Left lobe of liver (tissue), 2 donors: ENCODE data around the gene ZNF654. TPM values are rescaled to one million over a fixed set of nuclear protein-coding genes. Genes with fewer than 3 reads are reported as not detected.
"Not testable (repeated sequence)": the region's sequence is repeated elsewhere in the genome, so short reads cannot be mapped to it uniquely, and the experiment has no call there.

Experiments used
- ATAC-seq: fragments of 200-7000 bp; cut with Tn5 transposase; one replicate; pipeline ENCODE4 v1.9.1; 2020; ENCODE audit warnings: mild to moderate bottlenecking, moderate library complexity
- DNase-seq: peaks from one replicate; pipeline ENCODE4 v3.0.0-alpha.2; 2020; ENCODE audit warnings: low spot score
- total RNA-seq: library from RNA; stranded (reverse); gene quantifications from one replicate; pipeline ENCODE4 v1.2.1, GENCODE V29; 2021
- donor health status: DM: no; HTN: no; CAD: no; lungs with moderate emphysema.
- donor health status: DM: no; HTN: yes; CAD: no.

Gene ZNF654
- total RNA-seq, 1 donor from 2014 or later: 7.2 TPM

- no peak for DNase-seq
- ATAC-seq: peak; percentile 6
These were observed 520 bp downstream of the ZNF654 start for GRCh38 chr3:88059380-88060170.

DNA sequence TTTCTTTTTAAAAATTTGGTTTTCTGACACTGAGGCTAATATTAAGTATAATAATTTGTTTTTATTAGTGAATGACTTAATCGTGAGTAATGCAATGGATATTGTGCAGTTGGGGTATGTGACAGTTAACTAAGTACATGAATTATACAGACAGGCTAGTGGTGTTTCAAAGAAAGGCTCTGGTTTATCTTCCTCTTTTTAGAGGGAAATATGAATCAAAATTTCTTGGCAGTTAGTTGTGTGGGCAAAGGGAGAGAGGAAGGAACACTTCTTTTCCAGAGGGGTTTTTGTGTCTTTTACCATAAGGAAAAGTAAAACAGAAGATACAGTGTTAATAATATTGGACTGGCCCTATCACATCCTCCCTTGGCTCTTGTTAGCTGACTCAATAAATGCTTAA, 2.7 kb downstream of the ZNF654 start:
- ATAC-seq (no peak), DNase-seq (no peak)

DNA sequence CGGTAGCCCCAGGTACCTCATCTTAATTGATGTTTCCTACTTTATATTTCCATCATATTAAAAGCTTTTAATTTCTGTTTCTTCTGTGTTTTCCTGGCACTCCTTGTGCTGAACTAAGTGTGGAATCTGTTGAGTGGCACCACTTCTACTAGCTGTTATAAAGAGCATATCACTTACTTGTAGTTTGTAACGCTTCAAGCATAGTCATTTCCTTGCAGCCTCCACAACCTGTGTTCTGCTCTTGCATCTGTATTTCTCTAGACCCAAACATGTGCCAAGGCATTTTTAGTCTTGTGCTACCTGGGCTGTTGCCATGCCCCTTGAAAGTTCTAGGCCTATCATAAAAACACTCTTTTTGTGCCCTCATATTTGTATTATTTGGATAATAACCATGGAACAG, 16.0 kb downstream of the ZNF654 start:
- no peak for DNase-seq
- peak; percentile 21 for ATAC-seq

GRCh38 chr3:88075497-88075896, 16.4 kb downstream of the ZNF654 start:
- ATAC-seq (no peak), DNase-seq (no peak)

- DNase-seq (no peak), ATAC-seq (peak; percentile 25)
These were observed 17.7 kb downstream of the ZNF654 start for GRCh38 chr3:88076712-88077111.

- ATAC-seq (no peak), DNase-seq (no peak)
These were observed 19.9 kb downstream of the ZNF654 start for GRCh38 chr3:88078932-88079331.

DNA sequence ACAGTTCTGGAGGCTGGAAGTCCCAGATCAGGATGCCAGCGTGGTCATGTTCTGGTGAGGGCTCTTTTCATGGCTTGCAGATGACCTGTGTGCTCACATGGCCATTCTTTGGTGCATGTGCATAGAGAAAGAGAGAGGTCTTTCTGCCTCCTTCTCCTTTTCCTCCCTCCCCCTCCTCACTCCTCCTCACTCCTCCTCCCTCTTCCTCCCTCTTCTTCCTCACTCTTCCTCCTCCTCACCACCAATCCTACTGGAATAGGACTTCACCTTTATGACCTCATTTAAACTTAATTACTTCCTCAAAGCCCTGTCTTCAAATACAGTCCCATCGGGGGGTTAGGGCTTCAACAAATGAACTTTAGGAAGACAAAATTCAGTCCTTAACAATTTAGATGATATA, 23.8 kb downstream of the ZNF654 start:
- DNase-seq (no peak), ATAC-seq (no peak)

DNA sequence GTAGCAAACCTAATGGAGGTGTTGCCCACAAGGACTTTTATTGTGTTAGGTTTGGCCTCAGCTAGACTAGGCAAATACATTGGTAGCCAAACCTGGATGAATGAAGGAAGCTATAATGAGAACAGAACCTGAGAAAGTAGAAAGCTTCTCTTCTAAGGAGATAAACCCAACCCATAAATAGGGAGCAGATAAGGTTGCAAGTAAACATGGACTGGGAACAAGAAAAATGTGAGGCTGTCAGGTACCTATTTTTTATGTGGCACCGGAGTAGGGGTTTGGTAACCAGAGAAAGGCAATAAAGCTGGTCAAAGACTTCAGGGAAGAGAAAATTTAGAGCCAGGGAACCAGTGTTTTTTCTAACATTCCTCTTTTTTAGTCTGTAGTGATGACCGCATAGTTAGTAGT, 25.0 kb downstream of the ZNF654 start:
- no peak for DNase-seq
- no peak for ATAC-seq

GRCh38 chr3:88090681-88091080, 31.6 kb downstream of the ZNF654 start:
- ATAC-seq (no peak), DNase-seq (no peak)

GRCh38 chr3:88092270-88092669, 33.2 kb downstream of the ZNF654 start:
- ATAC-seq (no peak), DNase-seq (no peak)

GRCh38 chr3:88093266-88093665, 34.2 kb downstream of the ZNF654 start:
- no peak for ATAC-seq

DNA sequence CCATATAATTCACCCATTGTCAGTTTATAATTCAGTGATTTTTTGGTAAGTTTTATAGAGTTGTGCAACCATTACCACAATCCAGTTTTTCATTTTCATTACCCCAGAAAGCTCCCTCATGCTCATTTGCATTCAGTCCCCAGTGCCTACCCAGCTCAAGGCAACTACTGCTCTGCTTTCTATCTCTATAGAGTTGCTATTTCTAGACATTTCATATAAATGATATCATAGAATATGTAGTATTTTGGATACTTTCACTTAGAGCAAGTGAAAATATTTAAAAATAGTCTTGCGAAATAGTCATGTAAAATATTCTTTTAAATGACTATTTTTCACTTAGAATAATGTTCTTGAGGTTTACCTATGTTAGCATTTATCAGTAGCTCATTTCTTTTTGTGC, 42.1 kb downstream of the ZNF654 start:
- no peak for ATAC-seq
- no peak for DNase-seq

More at GRCh38 chr3:88093266-88093665, 34.2 kb downstream of the ZNF654 start:
- no peak for DNase-seq

GRCh38 chr3:88105325-88105724, 46.3 kb downstream of the ZNF654 start:
- no peak for ATAC-seq
- no peak for DNase-seq

- no peak for ATAC-seq
- no peak for DNase-seq
These were observed 53.2 kb downstream of the ZNF654 start for GRCh38 chr3:88112289-88112688.

DNA sequence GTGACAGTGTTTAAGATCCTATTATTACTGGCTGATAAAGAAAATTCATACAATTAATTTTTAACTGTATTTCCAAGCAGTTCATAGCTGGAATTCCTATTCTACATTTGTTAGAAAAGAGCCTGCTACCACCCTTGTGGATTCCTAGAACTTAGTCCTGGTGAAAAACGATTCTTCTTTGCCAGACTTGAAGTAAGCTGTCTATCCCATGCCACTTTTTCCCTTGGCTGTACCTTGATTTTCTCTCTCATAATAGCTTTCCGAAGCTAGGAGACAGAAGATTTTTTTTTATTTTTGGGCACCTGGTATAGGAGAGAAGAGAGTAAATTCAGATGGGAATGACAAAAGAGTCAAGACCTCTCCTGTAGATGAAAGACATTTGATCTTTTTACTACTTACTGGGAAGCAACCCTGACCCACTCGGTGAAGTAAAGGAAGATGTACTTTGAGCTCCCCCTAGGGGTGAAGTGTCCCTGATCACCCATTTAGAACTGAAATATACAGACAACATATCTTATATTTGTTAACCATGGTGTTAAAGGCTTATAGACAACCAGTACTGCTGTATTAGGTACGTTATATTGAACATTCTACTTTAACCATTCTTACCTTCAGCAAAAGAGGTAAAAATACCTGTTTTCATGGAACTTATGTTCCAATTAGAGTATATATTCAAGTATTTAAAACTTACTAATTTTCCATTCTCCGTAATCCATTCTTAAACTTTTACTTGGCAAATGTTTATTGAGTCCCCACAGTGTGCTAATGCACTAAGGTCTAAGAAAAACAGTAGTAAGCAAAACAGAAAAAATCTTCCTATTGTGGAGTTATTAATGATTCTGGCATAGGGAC, 54.5 kb downstream of the ZNF654 start:
- peak; percentile 46 for DNase-seq
- ATAC-seq: peak; percentile 94

DNA sequence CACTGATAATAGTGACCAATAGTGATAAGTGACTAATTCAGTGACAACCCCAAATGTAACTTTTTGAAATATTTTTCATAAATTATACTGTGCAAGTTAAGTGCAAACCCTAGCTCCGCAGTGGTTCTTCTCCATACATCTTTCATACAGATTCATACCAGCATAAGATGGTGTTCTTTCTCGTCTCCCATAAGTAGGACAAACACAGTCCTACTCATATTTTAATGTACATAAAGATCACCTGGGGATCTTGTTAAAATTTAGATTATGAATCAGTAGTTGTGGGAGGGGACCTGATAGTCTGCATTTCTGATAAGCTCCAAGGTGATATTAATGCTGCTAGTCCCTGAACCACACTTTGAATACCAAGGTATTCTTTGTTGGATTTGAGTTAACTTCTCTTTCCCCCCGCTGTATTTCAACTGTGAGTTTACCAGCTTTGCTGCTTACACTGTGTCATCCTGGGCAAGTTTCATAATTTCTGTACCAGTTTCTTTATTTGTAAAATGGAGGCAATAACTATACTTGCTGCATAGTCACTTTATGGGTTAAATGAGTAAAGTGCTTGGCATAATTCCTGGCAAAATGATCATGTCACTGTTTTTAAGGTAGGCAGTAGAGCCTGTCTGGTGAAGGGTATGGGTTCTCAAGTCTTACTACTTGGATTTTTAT, 56.0 kb downstream of the ZNF654 start:
- ATAC-seq (no peak), DNase-seq (no peak)

DNA sequence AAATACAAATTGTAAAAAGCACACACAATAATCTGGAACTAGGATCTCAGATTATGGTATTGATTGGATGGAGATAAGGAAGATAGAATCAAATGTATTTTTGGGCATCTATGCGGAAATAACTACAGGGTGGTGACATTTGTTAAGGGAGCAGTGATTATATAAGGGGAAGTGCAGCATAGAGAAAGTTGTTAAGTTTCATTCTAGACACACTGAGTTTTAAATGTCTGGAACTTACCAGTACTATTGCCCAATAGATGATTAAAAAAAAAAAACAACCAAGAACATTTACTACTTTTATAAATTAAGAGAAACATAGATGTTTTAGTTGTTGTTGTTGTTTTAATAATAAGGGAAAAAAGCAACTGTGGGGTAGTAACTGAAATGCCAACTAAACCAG, 58.6 kb downstream of the ZNF654 start:
- ATAC-seq (no peak), DNase-seq (no peak)

DNA sequence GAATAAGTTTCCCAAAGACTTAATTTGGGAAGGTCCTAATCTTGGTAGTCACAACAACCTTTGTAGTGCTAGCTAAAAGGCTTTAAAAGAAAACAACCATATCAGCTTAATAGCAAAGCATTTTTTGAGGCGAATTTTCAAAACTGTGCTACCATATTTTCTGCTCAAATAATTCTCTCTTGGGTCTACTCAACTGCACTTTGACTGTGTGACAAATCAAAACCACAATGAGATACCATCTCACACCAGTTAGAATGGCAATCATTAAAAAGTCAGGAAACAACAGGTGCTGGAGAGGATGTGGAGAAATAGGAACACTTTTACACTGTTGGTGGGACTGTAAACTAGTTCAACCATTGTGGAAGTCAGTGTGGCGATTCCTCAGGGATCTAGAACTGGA, 59.5 kb downstream of the ZNF654 start:
- DNase-seq, ATAC-seq: not testable (repeated sequence)

DNA sequence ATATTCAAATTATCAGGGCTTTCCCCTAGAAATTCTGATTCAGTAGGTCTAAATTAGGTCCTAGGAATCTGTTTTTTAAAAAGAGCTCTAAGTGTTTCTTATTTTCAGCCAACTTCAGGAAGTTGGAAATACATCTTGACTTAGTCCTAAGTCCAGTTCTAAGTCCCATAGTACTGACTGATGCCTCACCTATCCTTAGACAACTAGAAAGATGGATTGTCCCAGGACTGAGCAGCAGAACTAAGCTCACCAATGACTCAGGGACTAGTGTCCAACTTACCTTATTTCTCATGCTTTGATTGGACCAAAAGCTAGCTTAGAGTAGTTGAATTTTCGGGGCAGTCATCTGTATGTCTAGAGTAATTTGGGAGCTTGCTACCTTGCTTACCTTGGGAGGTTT, 64.5 kb downstream of the ZNF654 start:
- no peak for DNase-seq
- ATAC-seq: no peak

- DNase-seq (no peak), ATAC-seq (no peak)
These were observed 72.6 kb downstream of the ZNF654 start for GRCh38 chr3:88131695-88132094.

DNA sequence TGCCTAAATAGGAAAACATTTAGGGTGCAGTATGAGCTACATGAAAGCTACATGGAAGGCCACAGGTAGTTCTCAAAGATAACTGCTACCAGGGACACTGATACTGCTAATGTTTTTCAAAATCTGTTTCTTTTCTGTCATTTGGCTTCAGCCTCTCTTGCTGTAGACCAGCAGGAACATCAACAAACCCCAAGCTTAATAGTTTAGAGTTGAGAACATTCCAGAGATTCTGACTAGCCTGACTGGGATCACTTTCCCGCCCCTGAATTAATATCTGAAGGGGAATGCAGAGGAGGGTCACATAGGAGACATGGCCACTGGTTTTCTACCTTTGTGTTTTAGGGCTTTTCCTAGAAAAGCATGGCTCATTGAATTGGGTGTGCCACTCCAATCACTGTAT, 73.8 kb downstream of the ZNF654 start:
- no peak for ATAC-seq
- DNase-seq: no peak
